GM23338 (cell line): Measurements from ENCODE around the gene IFIT1B. TPM values are rescaled to one million over a fixed set of nuclear protein-coding genes. Genes with fewer than 3 reads are reported as not detected.

Experiments used
- ATAC-seq: fragments of 200-7000 bp; cut with Tn5 transposase; 3 replicates; pipeline ENCODE4 v1.9.1; 2020
- DNase-seq: peaks from one replicate; pipeline ENCODE4 v3.0.0-alpha.2; 2015; ENCODE audit warnings: low spot score
- H2AFZ ChIP-seq: fragments of 200-600 bp; sonication (generic); 2 replicates; pipeline ENCODE4 v1.8.0; 2016; ENCODE audit warnings: antibody characterized with exemption, mild to moderate bottlenecking, moderate library complexity
- H3F3A ChIP-seq: fragments of 200-600 bp; sonication (generic); replicated peaks from 2 replicates; pipeline ENCODE4 v1.8.0; 2017; ENCODE audit warnings: antibody characterized with exemption, mixed run types, low read depth
- H3K27ac ChIP-seq: fragments of 200-600 bp; sonication (generic); 2 replicates; pipeline ENCODE4 v1.6.1; 2016; ENCODE audit warnings: low read depth
- H3K27me3 ChIP-seq: fragments of 200-600 bp; sonication (generic); 2 replicates; pipeline ENCODE4 v1.8.0; 2016; ENCODE audit warnings: mild to moderate bottlenecking, mixed run types, moderate library complexity; ENCODE audit not compliant: insufficient read depth
- H3K36me3 ChIP-seq: fragments of 200-600 bp; sonication (generic); 2 replicates; pipeline ENCODE4 v1.8.0; 2016; ENCODE audit warnings: mild to moderate bottlenecking; ENCODE audit not compliant: insufficient read depth
- H3K4me1 ChIP-seq: fragments of 200-600 bp; sonication (generic); 2 replicates; pipeline ENCODE4 v1.8.0; 2016; ENCODE audit warnings: mild to moderate bottlenecking, moderate library complexity; ENCODE audit not compliant: insufficient read depth
- H3K4me2 ChIP-seq: fragments of 200-600 bp; sonication (generic); 2 replicates; pipeline ENCODE4 v1.7.1; 2017; ENCODE audit warnings: mixed run types
- H3K4me3 ChIP-seq: fragments of 200-600 bp; sonication (generic); 2 replicates; pipeline ENCODE4 v1.6.1; 2016; ENCODE audit warnings: mixed run types
- H3K79me2 ChIP-seq: fragments of 200-600 bp; sonication (generic); replicated peaks from 2 replicates; pipeline ENCODE4 v1.8.0; 2017; ENCODE audit warnings: mild to moderate bottlenecking; ENCODE audit not compliant: insufficient read depth
- H3K9me2 ChIP-seq: fragments of 200-600 bp; sonication (generic); 2 replicates; pipeline ENCODE4 v1.8.0; 2017; ENCODE audit not compliant: insufficient read depth
- H4K20me1 ChIP-seq: fragments of 200-600 bp; sonication (generic); replicated peaks from 2 replicates; pipeline ENCODE4 v1.8.0; 2017; ENCODE audit warnings: mild to moderate bottlenecking; ENCODE audit not compliant: insufficient read depth
- H3K27ac Mint-ChIP-seq: 2 replicates; pipeline ENCODE4 v1.8.0; 2020; ENCODE audit warnings: inconsistent platforms, mild to moderate bottlenecking, moderate library complexity, mixed read lengths
- H3K27me3 Mint-ChIP-seq: 3 replicates; pipeline ENCODE4 v1.8.0; 2022; ENCODE audit warnings: low read depth, mild to moderate bottlenecking, moderate library complexity, mixed read lengths, inconsistent platforms; ENCODE audit not compliant: insufficient read depth, poor library complexity
- H3K36me3 Mint-ChIP-seq: 3 replicates; pipeline ENCODE4 v1.8.0; 2021; ENCODE audit warnings: low read depth, mild to moderate bottlenecking, inconsistent platforms, moderate library complexity, mixed read lengths
- H3K4me1 Mint-ChIP-seq: 3 replicates; pipeline ENCODE4 v1.8.0; 2020; ENCODE audit warnings: mild to moderate bottlenecking, inconsistent platforms, mixed read lengths
- H3K4me3 Mint-ChIP-seq: 3 replicates; pipeline ENCODE4 v1.8.0; 2021; ENCODE audit warnings: moderate library complexity, mild to moderate bottlenecking, inconsistent platforms, mixed read lengths
- H3K9me3 Mint-ChIP-seq: 3 replicates; pipeline ENCODE4 v1.8.0; 2020; ENCODE audit warnings: moderate library complexity, mild to moderate bottlenecking, inconsistent platforms, mixed read lengths
- CREB1 ChIP-seq: fragments of 250-450 bp; sonication (Bioruptor Pico); IDR thresholded peaks from 2 replicates; pipeline ENCODE4 v1.5.0; 2020; ENCODE audit warnings: low read depth, mild to moderate bottlenecking, moderate library complexity
- CTCF ChIP-seq, 2 experiments: fragments of 200-600 bp in 1 of 2; sonication (generic) in 1 of 2; conservative IDR thresholded peaks; 2 replicates each; pipeline versions ENCODE4 v1.5.1 to v1.6.1; 2016 to 2017; ENCODE audit warnings: antibody characterized with exemption in 2 of 2, low read depth in 2 of 2, mild to moderate bottlenecking in 2 of 2, moderate library complexity in 1 of 2
- ETS1 ChIP-seq: IDR thresholded peaks from 2 replicates; pipeline ENCODE4 v1.6.1; 2016; ENCODE audit warnings: antibody characterized with exemption
- EZH2 ChIP-seq: fragments of 200-600 bp; sonication (generic); IDR thresholded peaks from one replicate; pipeline ENCODE4 v1.8.0; 2017; ENCODE audit warnings: antibody characterized with exemption, mild to moderate bottlenecking, low read depth; ENCODE audit not compliant: unreplicated experiment
- EZH2phosphoT487 ChIP-seq: fragments of 200-600 bp; sonication (generic); IDR thresholded peaks from one replicate; pipeline ENCODE4 v1.8.1; 2018; ENCODE audit warnings: antibody characterized with exemption; ENCODE audit not compliant: unreplicated experiment
- JUNB ChIP-seq: IDR thresholded peaks from one replicate; pipeline ENCODE4 v1.6.1; 2016; ENCODE audit warnings: antibody characterized with exemption; ENCODE audit not compliant: unreplicated experiment
- NANOG ChIP-seq: IDR thresholded peaks from 2 replicates; pipeline ENCODE4 v1.6.1; 2016; ENCODE audit warnings: antibody characterized with exemption, borderline replicate concordance
- POLR2AphosphoS5 ChIP-seq: IDR thresholded peaks from 2 replicates; pipeline ENCODE4 v1.6.1; 2016; ENCODE audit warnings: antibody characterized with exemption, low read depth
- STAT1 ChIP-seq: IDR thresholded peaks from one replicate; pipeline ENCODE4 v1.6.1; 2016; ENCODE audit warnings: antibody characterized with exemption; ENCODE audit not compliant: unreplicated experiment
- ZNF114 ChIP-seq: fragments of 250-450 bp; sonication (Bioruptor Pico); IDR thresholded peaks from 2 replicates; pipeline ENCODE4 v1.5.0; 2020; ENCODE audit warnings: mild to moderate bottlenecking, moderate library complexity
- ZNF331 ChIP-seq: fragments of 250-450 bp; sonication (Bioruptor Pico); IDR thresholded peaks from 2 replicates; pipeline ENCODE4 v1.5.0; 2020; ENCODE audit warnings: low read depth, mild to moderate bottlenecking, moderate library complexity
- polyA plus RNA-seq: library from polyadenylated mRNA; unstranded; fragments of >200 nt; fragmentation: Nextera tagmentation; extraction: Ambion mirVana; gene quantifications from 2 replicates; pipeline ENCODE4 v1.2.1, GENCODE V29; 2016
- total RNA-seq: library from RNA; depleted of rRNA; stranded (reverse); fragments of >200 nt; shearing (Covaris generic); gene quantifications from 2 replicates; pipeline ENCODE4 v1.2.3, GENCODE V29; 2014
- TF ChIP-seq, protein P1 (sequence below): IDR thresholded peaks from one replicate; pipeline ENCODE4 v1.6.1; 2018; ENCODE audit warnings: antibody characterized with exemption; ENCODE audit not compliant: unreplicated experiment
- TF ChIP-seq, protein P2 (sequence below): fragments of 250-450 bp; sonication (Bioruptor Pico); IDR thresholded peaks from 2 replicates; pipeline ENCODE4 v1.5.0; 2020; ENCODE audit warnings: mild to moderate bottlenecking, moderate library complexity

The IFIT1B gene
- total and polyA plus RNA-seq, 2 experiments from 2014 or later, result 0.10 TPM; not detected in 1

- no peak overlapping the region for H3K4me3 ChIP-seq
- H3K27ac ChIP-seq, result no peak overlapping the region
- H3K36me3 ChIP-seq, result no peaks in the 10 kb centered on the region
- no peaks in the 10 kb centered on the region for H3K79me2 ChIP-seq
- no peak overlapping the region for H3K4me2 ChIP-seq
- Mint-ChIP-seq H3K27ac (no peak overlapping the region), H3K4me3 (no peak overlapping the region), H3K9me3 (no peaks in the 10 kb centered on the region), H3K4me1 (peaks cover 21% of the 10 kb centered on the region), H3K36me3 (no peaks in the 10 kb centered on the region), H3K27me3 (peaks cover 20% of the 10 kb centered on the region)
- TF ChIP-seq JUNB (no peak), CREB1 (CRISPR knock-in tag) (no peak), EZH2 (no peak), CTCF (conservative IDR thresholded peaks at IDR 0.05; ENCODE audit: low read depth in 2 of 2) (no peak), EZH2phosphoT487 (no peak), ZNF331 (CRISPR knock-in tag) (no peak), STAT1 (no peak), ZNF114 (CRISPR knock-in tag) (no peak), POLR2AphosphoS5 (no peak), ETS1 (no peak), NANOG (no peak)
- TF ChIP-seq, protein P1, sequence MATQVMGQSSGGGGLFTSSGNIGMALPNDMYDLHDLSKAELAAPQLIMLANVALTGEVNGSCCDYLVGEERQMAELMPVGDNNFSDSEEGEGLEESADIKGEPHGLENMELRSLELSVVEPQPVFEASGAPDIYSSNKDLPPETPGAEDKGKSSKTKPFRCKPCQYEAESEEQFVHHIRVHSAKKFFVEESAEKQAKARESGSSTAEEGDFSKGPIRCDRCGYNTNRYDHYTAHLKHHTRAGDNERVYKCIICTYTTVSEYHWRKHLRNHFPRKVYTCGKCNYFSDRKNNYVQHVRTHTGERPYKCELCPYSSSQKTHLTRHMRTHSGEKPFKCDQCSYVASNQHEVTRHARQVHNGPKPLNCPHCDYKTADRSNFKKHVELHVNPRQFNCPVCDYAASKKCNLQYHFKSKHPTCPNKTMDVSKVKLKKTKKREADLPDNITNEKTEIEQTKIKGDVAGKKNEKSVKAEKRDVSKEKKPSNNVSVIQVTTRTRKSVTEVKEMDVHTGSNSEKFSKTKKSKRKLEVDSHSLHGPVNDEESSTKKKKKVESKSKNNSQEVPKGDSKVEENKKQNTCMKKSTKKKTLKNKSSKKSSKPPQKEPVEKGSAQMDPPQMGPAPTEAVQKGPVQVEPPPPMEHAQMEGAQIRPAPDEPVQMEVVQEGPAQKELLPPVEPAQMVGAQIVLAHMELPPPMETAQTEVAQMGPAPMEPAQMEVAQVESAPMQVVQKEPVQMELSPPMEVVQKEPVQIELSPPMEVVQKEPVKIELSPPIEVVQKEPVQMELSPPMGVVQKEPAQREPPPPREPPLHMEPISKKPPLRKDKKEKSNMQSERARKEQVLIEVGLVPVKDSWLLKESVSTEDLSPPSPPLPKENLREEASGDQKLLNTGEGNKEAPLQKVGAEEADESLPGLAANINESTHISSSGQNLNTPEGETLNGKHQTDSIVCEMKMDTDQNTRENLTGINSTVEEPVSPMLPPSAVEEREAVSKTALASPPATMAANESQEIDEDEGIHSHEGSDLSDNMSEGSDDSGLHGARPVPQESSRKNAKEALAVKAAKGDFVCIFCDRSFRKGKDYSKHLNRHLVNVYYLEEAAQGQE, result no peak
- TF ChIP-seq, protein P2, sequence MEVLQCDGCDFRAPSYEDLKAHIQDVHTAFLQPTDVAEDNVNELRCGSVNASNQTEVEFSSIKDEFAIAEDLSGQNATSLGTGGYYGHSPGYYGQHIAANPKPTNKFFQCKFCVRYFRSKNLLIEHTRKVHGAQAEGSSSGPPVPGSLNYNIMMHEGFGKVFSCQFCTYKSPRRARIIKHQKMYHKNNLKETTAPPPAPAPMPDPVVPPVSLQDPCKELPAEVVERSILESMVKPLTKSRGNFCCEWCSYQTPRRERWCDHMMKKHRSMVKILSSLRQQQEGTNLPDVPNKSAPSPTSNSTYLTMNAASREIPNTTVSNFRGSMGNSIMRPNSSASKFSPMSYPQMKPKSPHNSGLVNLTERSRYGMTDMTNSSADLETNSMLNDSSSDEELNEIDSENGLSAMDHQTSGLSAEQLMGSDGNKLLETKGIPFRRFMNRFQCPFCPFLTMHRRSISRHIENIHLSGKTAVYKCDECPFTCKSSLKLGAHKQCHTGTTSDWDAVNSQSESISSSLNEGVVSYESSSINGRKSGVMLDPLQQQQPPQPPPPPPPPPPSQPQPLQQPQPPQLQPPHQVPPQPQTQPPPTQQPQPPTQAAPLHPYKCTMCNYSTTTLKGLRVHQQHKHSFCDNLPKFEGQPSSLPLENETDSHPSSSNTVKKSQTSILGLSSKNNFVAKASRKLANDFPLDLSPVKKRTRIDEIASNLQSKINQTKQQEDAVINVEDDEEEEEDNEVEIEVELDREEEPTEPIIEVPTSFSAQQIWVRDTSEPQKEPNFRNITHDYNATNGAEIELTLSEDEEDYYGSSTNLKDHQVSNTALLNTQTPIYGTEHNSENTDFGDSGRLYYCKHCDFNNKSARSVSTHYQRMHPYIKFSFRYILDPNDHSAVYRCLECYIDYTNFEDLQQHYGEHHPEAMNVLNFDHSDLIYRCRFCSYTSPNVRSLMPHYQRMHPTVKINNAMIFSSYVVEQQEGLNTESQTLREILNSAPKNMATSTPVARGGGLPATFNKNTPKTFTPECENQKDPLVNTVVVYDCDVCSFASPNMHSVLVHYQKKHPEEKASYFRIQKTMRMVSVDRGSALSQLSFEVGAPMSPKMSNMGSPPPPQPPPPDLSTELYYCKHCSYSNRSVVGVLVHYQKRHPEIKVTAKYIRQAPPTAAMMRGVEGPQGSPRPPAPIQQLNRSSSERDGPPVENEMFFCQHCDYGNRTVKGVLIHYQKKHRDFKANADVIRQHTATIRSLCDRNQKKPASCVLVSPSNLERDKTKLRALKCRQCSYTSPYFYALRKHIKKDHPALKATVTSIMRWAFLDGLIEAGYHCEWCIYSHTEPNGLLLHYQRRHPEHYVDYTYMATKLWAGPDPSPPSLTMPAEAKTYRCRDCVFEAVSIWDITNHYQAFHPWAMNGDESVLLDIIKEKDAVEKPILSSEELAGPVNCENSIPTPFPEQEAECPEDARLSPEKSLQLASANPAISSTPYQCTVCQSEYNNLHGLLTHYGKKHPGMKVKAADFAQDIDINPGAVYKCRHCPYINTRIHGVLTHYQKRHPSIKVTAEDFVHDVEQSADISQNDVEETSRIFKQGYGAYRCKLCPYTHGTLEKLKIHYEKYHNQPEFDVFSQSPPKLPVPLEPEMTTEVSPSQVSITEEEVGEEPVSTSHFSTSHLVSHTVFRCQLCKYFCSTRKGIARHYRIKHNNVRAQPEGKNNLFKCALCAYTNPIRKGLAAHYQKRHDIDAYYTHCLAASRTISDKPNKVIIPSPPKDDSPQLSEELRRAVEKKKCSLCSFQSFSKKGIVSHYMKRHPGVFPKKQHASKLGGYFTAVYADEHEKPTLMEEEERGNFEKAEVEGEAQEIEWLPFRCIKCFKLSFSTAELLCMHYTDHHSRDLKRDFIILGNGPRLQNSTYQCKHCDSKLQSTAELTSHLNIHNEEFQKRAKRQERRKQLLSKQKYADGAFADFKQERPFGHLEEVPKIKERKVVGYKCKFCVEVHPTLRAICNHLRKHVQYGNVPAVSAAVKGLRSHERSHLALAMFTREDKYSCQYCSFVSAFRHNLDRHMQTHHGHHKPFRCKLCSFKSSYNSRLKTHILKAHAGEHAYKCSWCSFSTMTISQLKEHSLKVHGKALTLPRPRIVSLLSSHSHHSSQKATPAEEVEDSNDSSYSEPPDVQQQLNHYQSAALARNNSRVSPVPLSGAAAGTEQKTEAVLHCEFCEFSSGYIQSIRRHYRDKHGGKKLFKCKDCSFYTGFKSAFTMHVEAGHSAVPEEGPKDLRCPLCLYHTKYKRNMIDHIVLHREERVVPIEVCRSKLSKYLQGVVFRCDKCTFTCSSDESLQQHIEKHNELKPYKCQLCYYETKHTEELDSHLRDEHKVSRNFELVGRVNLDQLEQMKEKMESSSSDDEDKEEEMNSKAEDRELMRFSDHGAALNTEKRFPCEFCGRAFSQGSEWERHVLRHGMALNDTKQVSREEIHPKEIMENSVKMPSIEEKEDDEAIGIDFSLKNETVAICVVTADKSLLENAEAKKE (CRISPR knock-in tag), result no peak
- H3K9me2 ChIP-seq, result peaks cover 14% of the 10 kb centered on the region
- H3K4me1 ChIP-seq, result peaks cover 22% of the 10 kb centered on the region
- H4K20me1 ChIP-seq, result no peaks in the 10 kb centered on the region
- H3K27me3 ChIP-seq, result no peaks in the 10 kb centered on the region
- ATAC-seq (no peak), DNase-seq (no peak)
- no peaks in the 10 kb centered on the region; the same call in 1 of the 2 replicates for H3F3A ChIP-seq
- no peak overlapping the region for H2AFZ ChIP-seq
These were observed 41.6 kb upstream of the IFIT1B start for GRCh38 chr10:89336241-89336640.
